ENCODE measurements around the gene RBBP8NL.
"Not testable (repeated sequence)": the region's sequence is repeated elsewhere in the genome, so short reads cannot be mapped to it uniquely, and the experiment has no call there.

The RBBP8NL gene

GRCh38 chr20:62381842-62382241 is 45.5 kb downstream of the RBBP8NL start:
- Histone ChIP-seq H3K36me3 (ENCODE audit: control insufficient read depth, insufficient read depth, low read length) (peaks cover 3% of the 10 kb centered on the region; the same call in 1 of the 2 replicates), H3K27me3 (ENCODE audit: control insufficient read depth, insufficient read depth, low read length) (no peaks in the 10 kb centered on the region), H3K27ac (ENCODE audit: low read length) (no peak overlapping the region), H3K9me3 (ENCODE audit: control insufficient read depth, insufficient read depth, low read length) (no peaks in the 10 kb centered on the region), H3K4me1 (ENCODE audit: control insufficient read depth, insufficient read depth, low read length) (peaks cover 4% of the 10 kb centered on the region), H3K4me3 (ENCODE audit: low read length) (no peak overlapping the region)
- DNase-seq (ENCODE audit: low read depth, low spot score): no peak
- 100% methylated on average over 2 of the region's 6 CpGs for WGBS (ENCODE audit: insufficient coverage, insufficient read length)

- no peak for DNase-seq (ENCODE audit: low read depth, low spot score)
- H3K4me3 ChIP-seq (ENCODE audit: low read length): no peak overlapping the region
- WGBS (ENCODE audit: insufficient coverage, insufficient read length): no CpG with 5 or more reads among the region's 16 CpGs
- H3K36me3 ChIP-seq (ENCODE audit: control insufficient read depth, insufficient read depth, low read length): peaks cover 3% of the 10 kb centered on the region; the same call in 1 of the 2 replicates
- H3K27me3 ChIP-seq (ENCODE audit: control insufficient read depth, insufficient read depth, low read length): no peaks in the 10 kb centered on the region
- peaks cover 4% of the 10 kb centered on the region for H3K4me1 ChIP-seq (ENCODE audit: control insufficient read depth, insufficient read depth, low read length)
- no peaks in the 10 kb centered on the region for H3K9me3 ChIP-seq (ENCODE audit: control insufficient read depth, insufficient read depth, low read length)
- H3K27ac ChIP-seq (ENCODE audit: low read length): no peak overlapping the region
Observed at GRCh38 chr20:62381202-62381797, 46.0 kb downstream of the RBBP8NL start.

- H3K9me3 ChIP-seq (ENCODE audit: control insufficient read depth, insufficient read depth, low read length): no peaks in the 10 kb centered on the region
- peaks cover 3% of the 10 kb centered on the region; the same call in 1 of the 2 replicates for H3K36me3 ChIP-seq (ENCODE audit: control insufficient read depth, insufficient read depth, low read length)
- peaks cover 15% of the 10 kb centered on the region for H3K4me1 ChIP-seq (ENCODE audit: control insufficient read depth, insufficient read depth, low read length)
- no peaks in the 10 kb centered on the region for H3K27me3 ChIP-seq (ENCODE audit: control insufficient read depth, insufficient read depth, low read length)
- WGBS (ENCODE audit: insufficient coverage, insufficient read length): no CpG with 5 or more reads among the region's 22 CpGs
- DNase-seq (ENCODE audit: low read depth, low spot score): no peak
- no peak overlapping the region for H3K4me3 ChIP-seq (ENCODE audit: low read length)
- H3K27ac ChIP-seq (ENCODE audit: low read length): no peak overlapping the region
Observed at GRCh38 chr20:62378215-62378614, 49.1 kb downstream of the RBBP8NL start.

DNA sequence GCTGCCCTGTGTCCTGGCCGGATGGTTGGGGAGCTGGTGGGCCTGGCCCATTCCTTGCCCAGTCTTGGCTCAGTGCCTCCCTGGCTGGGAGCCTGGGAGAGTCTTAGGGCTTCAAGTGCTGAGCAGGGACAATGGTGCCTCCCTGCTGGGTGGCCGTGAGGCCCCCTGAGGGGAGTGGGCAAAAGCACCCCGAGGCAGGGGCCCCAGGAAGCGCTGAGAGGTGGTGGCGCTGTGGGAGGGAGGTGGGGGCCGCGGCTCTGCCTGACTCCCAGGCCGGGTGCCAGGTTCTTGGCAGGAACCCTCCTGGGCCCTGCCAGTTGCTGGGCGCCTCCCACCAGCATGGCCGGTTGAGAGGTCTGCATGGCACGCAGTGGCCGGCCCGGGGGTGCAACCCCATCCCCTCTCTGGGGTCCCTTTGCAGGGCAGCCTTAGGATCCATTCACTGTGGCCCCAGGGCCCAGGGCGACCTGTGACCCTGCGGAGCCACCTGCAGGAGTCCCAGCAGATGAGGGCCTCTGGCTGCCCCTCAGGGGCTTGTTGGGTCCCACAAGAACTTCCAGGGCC is 49.6 kb downstream of the RBBP8NL start:
- WGBS (ENCODE audit: insufficient coverage, insufficient read length): no CpG with 5 or more reads among the region's 15 CpGs
- no peaks in the 10 kb centered on the region for H3K27me3 ChIP-seq (ENCODE audit: control insufficient read depth, insufficient read depth, low read length)
- H3K4me1 ChIP-seq (ENCODE audit: control insufficient read depth, insufficient read depth, low read length): peaks cover 15% of the 10 kb centered on the region
- H3K27ac ChIP-seq (ENCODE audit: low read length): no peak overlapping the region
- H3K36me3 ChIP-seq (ENCODE audit: control insufficient read depth, insufficient read depth, low read length): peaks cover 3% of the 10 kb centered on the region; the same call in 1 of the 2 replicates
- H3K4me3 ChIP-seq (ENCODE audit: low read length): no peak overlapping the region
- DNase-seq (ENCODE audit: low read depth, low spot score): no peak
- H3K9me3 ChIP-seq (ENCODE audit: control insufficient read depth, insufficient read depth, low read length): no peaks in the 10 kb centered on the region

DNA sequence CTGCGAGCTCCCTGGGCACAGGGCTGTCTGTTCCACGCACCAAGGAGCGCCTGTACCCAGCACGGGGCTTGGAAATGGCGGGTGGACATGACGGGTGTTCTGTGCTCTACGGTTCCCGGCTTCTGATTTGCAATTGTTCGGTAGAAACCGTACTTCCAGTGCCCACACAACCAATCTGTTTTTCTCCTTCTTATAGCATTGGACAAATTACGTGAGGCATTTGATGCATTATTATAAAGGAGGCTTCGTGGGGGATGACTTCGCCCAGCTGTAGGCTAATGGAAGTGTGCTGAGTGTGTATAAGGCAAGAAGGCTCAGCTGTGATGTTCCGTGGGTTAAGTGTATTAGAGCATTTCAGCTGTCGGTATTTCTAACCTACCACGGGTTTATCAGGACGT is 50.3 kb downstream of the RBBP8NL start:
- Histone ChIP-seq H3K36me3 (ENCODE audit: control insufficient read depth, insufficient read depth, low read length) (peaks cover 2% of the 10 kb centered on the region; the same call in 1 of the 2 replicates), H3K4me3 (ENCODE audit: low read length) (no peak overlapping the region), H3K27ac (ENCODE audit: low read length) (no peak overlapping the region), H3K4me1 (ENCODE audit: control insufficient read depth, insufficient read depth, low read length) (peaks cover 15% of the 10 kb centered on the region), H3K9me3 (ENCODE audit: control insufficient read depth, insufficient read depth, low read length) (no peaks in the 10 kb centered on the region), H3K27me3 (ENCODE audit: control insufficient read depth, insufficient read depth, low read length) (no peaks in the 10 kb centered on the region)
- no peak for DNase-seq (ENCODE audit: low read depth, low spot score)
- WGBS (ENCODE audit: insufficient coverage, insufficient read length): no CpG with 5 or more reads among the region's 17 CpGs

DNA sequence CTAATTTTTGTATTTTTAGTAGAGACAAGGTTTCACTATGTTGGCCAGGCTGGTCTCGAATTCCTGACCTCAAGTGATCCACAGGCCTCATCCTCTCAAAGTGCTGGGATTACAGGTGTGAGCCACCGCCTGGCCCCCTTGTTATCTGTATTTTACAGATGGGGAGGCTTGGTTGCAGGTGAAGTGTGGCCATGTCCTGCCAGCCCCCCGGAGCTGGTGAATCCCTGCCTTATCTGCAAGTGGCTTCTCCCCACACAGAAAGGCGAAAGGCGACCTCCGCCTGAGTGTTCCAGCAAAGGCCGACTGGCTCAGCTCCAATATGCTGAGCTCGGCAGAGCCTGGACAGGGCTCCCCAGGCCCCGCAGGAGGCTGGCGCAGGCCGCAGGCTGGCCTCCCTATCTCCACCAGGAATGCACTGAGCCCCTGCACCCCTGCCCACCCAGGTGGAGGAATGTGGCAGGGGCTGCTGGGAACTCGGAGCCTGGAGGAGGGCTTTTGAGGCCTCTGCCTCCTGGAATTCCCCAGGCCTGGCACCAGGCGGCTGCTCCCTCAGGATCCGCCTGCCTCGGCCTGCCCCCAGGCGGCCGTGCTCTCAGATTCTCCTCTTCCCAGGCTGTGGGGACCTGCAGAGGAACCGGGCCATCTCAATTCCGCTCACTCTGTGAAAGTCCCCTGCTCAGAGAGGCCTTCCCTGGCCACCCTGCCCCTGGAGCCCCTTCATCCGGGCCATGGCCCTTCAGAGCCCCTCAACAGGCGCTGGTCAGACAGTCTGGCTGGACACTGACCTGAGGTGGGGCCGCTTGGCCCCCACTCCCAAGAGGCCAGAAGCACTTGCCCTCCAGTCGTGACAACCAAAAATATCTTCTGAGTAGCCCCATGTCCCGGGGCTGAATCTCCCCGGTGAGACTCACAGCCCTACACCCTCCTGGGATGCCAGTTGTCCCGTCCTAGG is 51.0 kb downstream of the RBBP8NL start:
- DNase-seq (ENCODE audit: low read depth, low spot score): no peak
- H3K4me1 ChIP-seq (ENCODE audit: control insufficient read depth, insufficient read depth, low read length): peaks cover 15% of the 10 kb centered on the region
- H3K9me3 ChIP-seq (ENCODE audit: control insufficient read depth, insufficient read depth, low read length): no peaks in the 10 kb centered on the region
- WGBS (ENCODE audit: insufficient coverage, insufficient read length): no CpG with 5 or more reads among the region's 26 CpGs
- H3K27me3 ChIP-seq (ENCODE audit: control insufficient read depth, insufficient read depth, low read length): no peaks in the 10 kb centered on the region
- no peak overlapping the region for H3K27ac ChIP-seq (ENCODE audit: low read length)
- H3K36me3 ChIP-seq (ENCODE audit: control insufficient read depth, insufficient read depth, low read length): no peaks in the 10 kb centered on the region
- H3K4me3 ChIP-seq (ENCODE audit: low read length): no peak overlapping the region

DNA sequence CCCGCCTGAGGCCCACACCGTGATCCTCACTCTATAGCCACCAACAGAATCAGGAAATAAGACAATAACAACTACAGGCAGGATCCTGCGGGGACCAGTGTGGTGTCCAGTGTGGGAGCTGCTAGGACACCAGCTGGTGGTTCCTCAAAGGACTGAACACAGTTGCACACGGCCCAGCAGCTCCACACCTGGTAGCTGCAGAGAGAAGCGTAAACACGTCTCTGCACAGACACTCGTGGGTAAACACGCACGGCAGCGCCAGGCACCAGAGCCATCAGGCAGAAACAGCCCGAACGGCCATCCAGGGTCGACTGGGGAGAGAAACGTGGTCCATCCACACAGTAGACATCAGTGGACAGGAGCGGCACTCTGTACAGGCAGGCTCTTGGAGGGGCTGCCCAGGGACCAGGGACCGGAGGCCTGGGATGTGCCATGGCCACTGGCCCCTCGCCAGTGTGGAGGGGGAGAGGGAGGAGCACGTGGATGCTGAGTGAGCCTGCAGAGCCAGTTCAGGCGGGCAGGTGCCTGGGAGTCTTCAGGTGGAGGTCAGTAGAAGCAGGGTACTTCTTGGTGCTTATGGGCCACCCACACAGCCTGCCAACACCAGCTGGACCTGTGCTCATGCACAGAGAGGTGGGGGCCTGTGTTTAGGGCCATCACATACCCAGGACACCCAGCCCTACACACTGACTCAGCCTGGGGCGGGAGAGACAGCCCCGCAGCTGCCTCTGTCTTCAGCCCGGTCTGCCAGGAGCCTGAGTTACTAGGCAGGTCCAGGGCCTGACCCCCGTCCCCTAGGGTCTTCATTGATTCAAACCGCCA is 52.8 kb downstream of the RBBP8NL start:
- no peak for DNase-seq (ENCODE audit: low read depth, low spot score)
- Histone ChIP-seq H3K4me1 (ENCODE audit: control insufficient read depth, insufficient read depth, low read length) (peaks cover 21% of the 10 kb centered on the region), H3K9me3 (ENCODE audit: control insufficient read depth, insufficient read depth, low read length) (no peaks in the 10 kb centered on the region), H3K27ac (ENCODE audit: low read length) (no peak overlapping the region), H3K4me3 (ENCODE audit: low read length) (no peak overlapping the region), H3K36me3 (ENCODE audit: control insufficient read depth, insufficient read depth, low read length) (no peaks in the 10 kb centered on the region), H3K27me3 (ENCODE audit: control insufficient read depth, insufficient read depth, low read length) (no peaks in the 10 kb centered on the region)
- no CpG with 5 or more reads among the region's 24 CpGs for WGBS (ENCODE audit: insufficient coverage, insufficient read length)

- H3K4me3 ChIP-seq (ENCODE audit: low read length); H3K27me3 ChIP-seq (ENCODE audit: control insufficient read depth, insufficient read depth, low read length); DNase-seq (ENCODE audit: low read depth, low spot score); H3K27ac ChIP-seq (ENCODE audit: low read length); H3K36me3 ChIP-seq (ENCODE audit: control insufficient read depth, insufficient read depth, low read length); H3K9me3 ChIP-seq (ENCODE audit: control insufficient read depth, insufficient read depth, low read length): not testable (repeated sequence)
- H3K4me1 ChIP-seq (ENCODE audit: control insufficient read depth, insufficient read depth, low read length): peaks cover 24% of the 10 kb centered on the region
- no CpG with 5 or more reads among the region's 40 CpGs for WGBS (ENCODE audit: insufficient coverage, insufficient read length)
Observed at GRCh38 chr20:62373631-62374179, 53.6 kb downstream of the RBBP8NL start.

DNA sequence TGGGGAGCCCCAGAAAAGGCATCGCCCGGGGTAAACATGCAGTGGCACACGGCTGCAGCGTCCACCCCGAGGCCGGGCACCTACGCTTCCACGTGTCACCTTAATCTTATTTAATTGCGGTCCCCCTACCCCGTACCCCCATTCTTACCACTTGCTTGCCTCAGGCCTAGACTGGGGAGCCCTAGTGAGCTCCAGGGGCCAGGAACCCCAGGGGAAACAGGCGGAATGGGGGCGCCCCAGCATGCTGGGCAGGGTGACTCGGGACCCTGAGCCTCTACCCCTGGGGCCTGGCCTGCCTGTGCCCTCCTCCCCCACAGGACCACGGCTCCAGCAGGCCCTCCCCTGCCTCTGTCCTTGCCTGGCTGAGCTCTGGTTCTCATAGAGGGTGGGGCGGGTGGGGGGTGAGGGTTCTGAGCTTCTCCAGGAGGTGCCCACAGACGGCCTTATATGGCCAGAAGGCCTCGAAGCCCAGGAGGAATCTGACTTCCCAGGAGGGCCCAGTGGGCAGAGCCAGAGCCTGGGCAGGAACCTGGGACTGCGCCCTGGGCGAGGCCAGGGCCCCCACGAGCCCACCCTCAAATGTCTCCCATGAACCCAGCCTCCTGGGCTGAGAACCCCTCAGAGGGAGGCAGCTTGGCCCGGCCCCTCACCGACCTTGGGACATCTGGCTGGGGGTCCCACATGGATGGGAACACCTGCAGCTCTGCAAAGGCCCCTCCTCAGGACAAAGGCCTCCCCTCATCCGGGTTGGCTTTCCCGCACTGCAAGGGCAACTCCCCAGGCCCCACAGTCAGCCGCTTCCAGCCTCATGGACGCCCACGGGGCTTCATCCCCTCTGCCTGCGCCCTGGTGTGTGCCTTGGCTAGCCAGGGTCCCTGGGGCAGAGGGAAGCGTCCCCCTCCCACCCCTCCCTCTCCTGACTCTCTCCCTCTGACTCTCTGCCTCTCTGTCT is 55.0 kb downstream of the RBBP8NL start:
- Histone ChIP-seq H3K4me3 (ENCODE audit: low read length) (no peak overlapping the region), H3K4me1 (ENCODE audit: control insufficient read depth, insufficient read depth, low read length) (peaks cover 24% of the 10 kb centered on the region), H3K9me3 (ENCODE audit: control insufficient read depth, insufficient read depth, low read length) (no peaks in the 10 kb centered on the region), H3K27ac (ENCODE audit: low read length) (no peak overlapping the region), H3K27me3 (ENCODE audit: control insufficient read depth, insufficient read depth, low read length) (no peaks in the 10 kb centered on the region), H3K36me3 (ENCODE audit: control insufficient read depth, insufficient read depth, low read length) (no peaks in the 10 kb centered on the region)
- DNase-seq (ENCODE audit: low read depth, low spot score): no peak
- WGBS (ENCODE audit: insufficient coverage, insufficient read length): no CpG with 5 or more reads among the region's 29 CpGs
